Measurements from ENCODE around the gene PDE8A. TPM values are rescaled to one million over a fixed set of nuclear protein-coding genes. Genes with fewer than 3 reads are reported as not detected.

PDE8A gene
- total and polyA plus RNA-seq, 12 donors: 10.9 to 46.7 (median 17.4) TPM

DNA sequence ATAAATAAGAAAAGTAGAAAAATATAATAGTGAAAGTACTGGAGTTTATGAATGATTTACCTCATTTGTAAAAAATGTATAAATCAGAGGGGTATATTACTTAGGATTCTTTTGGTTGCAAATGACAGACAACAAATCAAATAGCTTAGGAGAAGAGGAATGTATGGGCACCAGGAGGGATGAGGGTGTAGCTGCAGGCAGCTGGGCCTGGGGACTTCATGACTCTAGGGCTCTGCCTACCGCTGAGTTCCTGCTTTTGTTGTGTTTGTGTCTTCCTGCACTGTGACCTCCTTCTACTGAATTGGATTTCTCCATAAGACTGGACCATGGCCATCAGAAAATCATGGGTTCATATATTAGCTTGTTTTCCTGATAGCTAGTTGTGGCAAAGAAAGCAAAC is 27.9 kb upstream of the PDE8A start:
- ATAC-seq (no peak), DNase-seq (no peak)
- Histone ChIP-seq H3K27ac (no peak overlapping the region), H3K4me3 (no peak overlapping the region), H3K9me3 (no peaks in the 10 kb centered on the region), H3K27me3 (no peaks in the 10 kb centered on the region), H3K36me3 (no peaks in the 10 kb centered on the region), H3K4me1 (peaks cover 3 to 20% (median 11%) of the 10 kb centered on the region in 9 donors)
- 73 to 83% methylated on average over 1 of the region's 1 CpG for WGBS, 2 donors
- intact Hi-C loops (cut with DNase I): loop anchor here in 4 of 10 donors (2.0 to 10.0 kb wide), 3 partner anchors 51 to 211 kb away; no protein-coding TSS in a partner anchor
- TF ChIP-seq, protein P1, sequence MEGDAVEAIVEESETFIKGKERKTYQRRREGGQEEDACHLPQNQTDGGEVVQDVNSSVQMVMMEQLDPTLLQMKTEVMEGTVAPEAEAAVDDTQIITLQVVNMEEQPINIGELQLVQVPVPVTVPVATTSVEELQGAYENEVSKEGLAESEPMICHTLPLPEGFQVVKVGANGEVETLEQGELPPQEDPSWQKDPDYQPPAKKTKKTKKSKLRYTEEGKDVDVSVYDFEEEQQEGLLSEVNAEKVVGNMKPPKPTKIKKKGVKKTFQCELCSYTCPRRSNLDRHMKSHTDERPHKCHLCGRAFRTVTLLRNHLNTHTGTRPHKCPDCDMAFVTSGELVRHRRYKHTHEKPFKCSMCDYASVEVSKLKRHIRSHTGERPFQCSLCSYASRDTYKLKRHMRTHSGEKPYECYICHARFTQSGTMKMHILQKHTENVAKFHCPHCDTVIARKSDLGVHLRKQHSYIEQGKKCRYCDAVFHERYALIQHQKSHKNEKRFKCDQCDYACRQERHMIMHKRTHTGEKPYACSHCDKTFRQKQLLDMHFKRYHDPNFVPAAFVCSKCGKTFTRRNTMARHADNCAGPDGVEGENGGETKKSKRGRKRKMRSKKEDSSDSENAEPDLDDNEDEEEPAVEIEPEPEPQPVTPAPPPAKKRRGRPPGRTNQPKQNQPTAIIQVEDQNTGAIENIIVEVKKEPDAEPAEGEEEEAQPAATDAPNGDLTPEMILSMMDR (IDR thresholded peaks at IDR 0.05): no peak

DNA sequence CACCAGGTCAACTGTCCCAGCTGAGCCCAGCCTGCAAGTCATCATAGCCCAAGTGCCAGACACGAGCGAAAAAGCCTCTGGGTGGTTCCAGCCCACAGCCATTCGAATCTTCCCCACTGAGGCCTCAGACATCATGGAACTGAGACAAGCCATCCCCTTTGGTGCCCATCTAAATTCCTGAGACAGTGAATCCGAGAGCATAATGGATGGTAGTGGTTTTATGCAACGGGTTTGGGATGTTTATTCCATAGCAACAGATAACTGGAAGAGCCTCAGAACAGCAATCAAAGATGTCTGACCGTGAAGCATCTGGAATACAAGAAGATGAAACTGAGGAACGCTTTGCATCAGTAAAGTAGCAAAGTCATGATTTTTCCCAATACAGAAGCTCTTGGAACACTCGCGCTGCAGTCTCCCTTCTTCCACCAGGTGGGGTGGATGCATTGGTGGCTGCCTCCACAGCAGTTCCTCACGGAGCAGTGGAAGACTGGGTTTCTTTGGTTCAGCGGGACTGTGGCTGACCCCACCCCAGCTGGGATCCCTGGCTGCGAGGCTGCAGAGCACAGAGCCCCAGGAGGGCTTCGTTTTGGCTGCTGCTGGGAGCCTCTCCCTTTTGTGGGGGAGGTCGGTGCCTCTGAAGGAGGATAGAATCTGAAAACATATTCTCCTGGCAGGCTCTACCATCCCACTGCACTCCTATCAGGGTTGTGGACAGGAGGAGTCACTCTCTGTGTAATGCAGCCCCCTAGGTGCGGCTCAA is 26.4 kb upstream of the PDE8A start:
- Histone ChIP-seq H3K36me3 (no peaks in the 10 kb centered on the region), H3K27me3 (no peaks in the 10 kb centered on the region), H3K4me1 (peaks cover 3 to 24% (median 11%) of the 10 kb centered on the region in 9 donors), H3K4me3 (peak overlapping the region in 8 of 10 donors; percentile 18 to 40 (median 38)), H3K9me3 (no peaks in the 10 kb centered on the region), H3K27ac (peak overlapping the region in 3 of 10 donors; percentile 0 to 29 (median 26))
- TF ChIP-seq, protein P1 (IDR thresholded peaks at IDR 0.05): peak; percentile 79 to 97 (median 87)
- intact Hi-C loops (cut with DNase I): loop anchor here in 8 of 10 donors (1.0 to 10.0 kb wide), 6 partner anchors 50 to 210 kb away; no protein-coding TSS in a partner anchor
- DNase-seq (peak; percentile 71 to 81), ATAC-seq (peak; percentile 83 to 98 (median 96))
- WGBS, 2 donors: 25 to 29% methylated on average over 15 of the region's 15 CpGs

DNA sequence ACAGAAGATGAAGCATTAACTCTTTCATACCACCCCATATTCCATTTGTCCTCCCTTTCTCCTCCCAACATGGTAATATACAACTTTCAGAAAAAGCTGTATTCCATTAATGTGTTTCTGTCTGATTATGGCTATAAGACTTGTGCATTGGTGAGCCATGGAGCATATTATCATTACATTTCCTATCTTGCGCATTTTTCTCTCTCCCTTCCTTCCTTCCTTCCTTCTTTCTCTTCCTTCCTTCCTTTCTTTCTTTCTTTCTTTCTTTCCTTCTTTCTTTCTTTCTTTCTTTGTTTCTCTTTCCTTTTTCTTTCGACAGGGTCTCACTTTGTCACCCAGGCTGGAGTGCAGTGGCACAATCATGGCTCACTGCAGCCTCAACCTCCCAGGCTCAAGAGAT is 25.5 kb upstream of the PDE8A start:
- WGBS, 2 donors: 81 to 90% methylated on average over 2 of the region's 2 CpGs
- ATAC-seq (no peak), DNase-seq (no peak)
- TF ChIP-seq, protein P1 (IDR thresholded peaks at IDR 0.05): no peak
- Histone ChIP-seq H3K36me3 (no peaks in the 10 kb centered on the region), H3K4me1 (peaks cover 3 to 28% (median 11%) of the 10 kb centered on the region in 9 donors), H3K27ac (no peak overlapping the region), H3K4me3 (no peak overlapping the region), H3K9me3 (no peaks in the 10 kb centered on the region), H3K27me3 (no peaks in the 10 kb centered on the region)
- intact Hi-C loops (cut with DNase I): loop anchor here in 3 of 10 donors (5.0 to 10.0 kb wide), 4 partner anchors 49 to 209 kb away; no protein-coding TSS in a partner anchor

DNA sequence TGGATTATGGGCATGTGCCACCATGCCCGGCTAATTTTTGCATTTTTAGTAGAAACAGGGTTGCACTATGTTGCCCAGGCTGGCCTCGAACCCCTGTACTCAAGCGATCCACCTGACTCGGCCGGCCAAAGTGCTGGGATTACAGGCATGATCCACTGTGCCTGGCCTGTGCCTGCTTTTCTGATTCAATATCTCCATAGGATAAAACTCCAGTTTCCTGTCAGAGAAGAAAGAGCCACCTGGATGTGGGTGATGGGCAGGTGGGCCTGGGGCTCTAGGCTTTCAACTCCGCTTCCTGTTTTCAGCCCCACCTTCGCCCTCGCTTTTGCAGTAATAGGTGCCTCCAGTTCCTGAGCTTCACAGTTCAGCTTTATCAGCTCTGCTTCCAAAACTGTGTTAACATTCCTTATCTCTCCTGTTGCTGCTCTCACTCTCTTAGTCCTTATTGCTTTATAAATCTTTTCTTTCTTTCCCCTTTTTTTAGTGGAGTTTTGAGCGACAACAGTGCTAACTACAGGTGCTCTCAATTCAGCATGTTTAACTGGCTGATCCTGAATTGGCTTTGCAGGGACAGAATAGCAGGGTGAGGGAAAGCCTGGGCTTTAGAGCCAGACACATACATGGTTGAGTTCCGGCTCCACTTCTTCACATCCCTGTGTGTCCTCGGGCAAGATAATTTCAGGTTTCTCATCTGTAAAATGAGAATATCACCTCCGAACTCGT is 21.1 kb upstream of the PDE8A start:
- no peak for ATAC-seq
- no peaks in the 10 kb centered on the region for H3K36me3 ChIP-seq
- no peak overlapping the region for H3K27ac ChIP-seq
- TF ChIP-seq, protein P1 (IDR thresholded peaks at IDR 0.05): no peak
- H3K4me1 ChIP-seq: peaks cover under 1 to 20% (median 4%) of the 10 kb centered on the region in 9 donors
- no peaks in the 10 kb centered on the region for H3K27me3 ChIP-seq
- peaks cover 0 to 12% (median 0%) of the 10 kb centered on the region in 11 donors for H3K9me3 ChIP-seq
- no peak for DNase-seq
- WGBS, 2 donors: 76 to 85% methylated on average over 13 of the region's 13 CpGs
- no peak overlapping the region for H3K4me3 ChIP-seq
- intact Hi-C loops (cut with DNase I): no loop called here

All from heart right ventricle (tissue), 16 donors.